OCI-LY3 (cell line): Measurements from ENCODE around the gene VEGFC.

Experiments used
- H2AFZ ChIP-seq: fragments of 200-600, 300-600 bp; shearing (Covaris generic); 2 replicates; pipeline ENCODE4 v1.6.0; 2014; ENCODE audit warnings: antibody characterized with exemption, low read depth, low read length
- H3K27ac ChIP-seq: fragments of 200-600, 300-600 bp; sonication (generic); 2 replicates; pipeline ENCODE4 v1.5.1; 2014; ENCODE audit warnings: mild to moderate bottlenecking, low read length, moderate library complexity, mixed read lengths
- H3K27me3 ChIP-seq: fragments of 200-600, 300-600 bp; sonication (generic); 2 replicates; pipeline ENCODE4 v1.6.1; 2014; ENCODE audit warnings: low read depth, low read length, mixed read lengths
- H3K36me3 ChIP-seq: fragments of 200-600, 300-600 bp; sonication (generic); replicated peaks from 2 replicates; pipeline ENCODE3; 2014; ENCODE audit warnings: low read depth, low read length, mixed read lengths
- H3K4me1 ChIP-seq: fragments of 300-600, 200-600 bp; sonication (generic); 2 replicates; pipeline ENCODE4 v1.6.1; 2014; ENCODE audit warnings: low read length, mixed read lengths
- H3K4me2 ChIP-seq: fragments of 200-600, 300-600 bp; sonication (generic); 2 replicates; pipeline ENCODE4 v1.6.1; 2014; ENCODE audit warnings: low read length, mixed read lengths
- H3K4me3 ChIP-seq: fragments of 300-600, 200-600 bp; sonication (generic); 2 replicates; pipeline ENCODE4 v1.5.1; 2014; ENCODE audit warnings: antibody characterized with exemption, mild to moderate bottlenecking, low read length, moderate library complexity
- H3K79me2 ChIP-seq: fragments of 300-600, 200-600 bp; shearing (Covaris generic); 2 replicates; pipeline ENCODE4 v1.6.1; 2014; ENCODE audit warnings: mild to moderate bottlenecking, low read length, mixed read lengths
- H3K9ac ChIP-seq: fragments of 300-600, 200-600 bp; shearing (Covaris generic); 2 replicates; pipeline ENCODE4 v1.6.0; 2014; ENCODE audit warnings: mild to moderate bottlenecking, low read length, moderate library complexity
- H3K9me3 ChIP-seq: fragments of 200-600, 300-600 bp; shearing (Covaris generic); 2 replicates; pipeline ENCODE4 v1.6.1; 2014; ENCODE audit warnings: low read length, mixed read lengths; ENCODE audit not compliant: insufficient read depth
- H4K20me1 ChIP-seq: fragments of 200-600, 300-600 bp; sonication (generic); 2 replicates; pipeline ENCODE4 v1.6.1; 2016; ENCODE audit warnings: low read length, mixed read lengths; ENCODE audit not compliant: insufficient read depth
- EZH2phosphoT487 ChIP-seq: fragments of 200-600 bp; shearing (Covaris generic); IDR thresholded peaks from 2 replicates; pipeline ENCODE4 v1.6.1; 2018; ENCODE audit warnings: antibody characterized with exemption, mixed run types, low read depth
- TF ChIP-seq, protein P1 (sequence below): fragments of 200-600, 300-600 bp; sonication (generic); IDR thresholded peaks from 2 replicates; pipeline ENCODE4 v1.5.1; 2014; ENCODE audit warnings: antibody characterized with exemption, low read length, low read depth

Gene VEGFC

DNA sequence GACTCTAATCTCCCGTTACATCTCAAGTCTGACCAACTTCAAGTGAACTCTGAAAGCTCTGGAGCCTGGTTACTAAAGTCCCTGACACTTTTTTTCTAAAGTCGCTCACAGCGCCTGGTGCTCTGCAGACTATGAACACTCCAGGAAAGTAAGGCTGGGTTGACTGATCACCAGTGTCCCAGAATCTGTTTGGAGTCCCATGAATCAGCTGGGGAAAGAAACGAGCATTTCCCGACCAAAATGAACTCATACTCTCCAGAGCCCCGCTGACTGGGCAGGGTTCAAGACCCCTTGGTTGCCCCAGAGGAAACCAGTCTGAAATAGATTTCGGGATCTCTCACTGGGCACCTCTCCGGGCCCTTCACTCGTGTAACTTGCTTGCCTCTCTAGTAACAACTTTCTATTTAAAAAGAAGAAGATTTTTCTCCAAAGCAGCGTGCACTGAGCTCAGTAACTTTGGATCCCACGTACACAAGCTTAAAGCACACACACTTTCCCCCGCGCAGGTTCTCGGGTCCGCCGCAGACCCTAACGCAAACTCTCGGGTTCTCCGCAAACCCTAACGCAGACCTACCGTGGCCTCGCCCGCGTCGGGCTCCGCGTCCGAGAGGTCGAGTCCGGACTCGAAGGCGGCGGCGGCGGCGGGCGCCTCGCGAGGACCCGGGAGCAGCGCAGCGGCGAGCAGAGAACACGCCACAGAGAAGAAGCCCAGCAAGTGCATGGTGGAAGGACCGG lies 964 bp downstream of the VEGFC start:
- Histone ChIP-seq H3K9me3 (no peaks in the 10 kb centered on the region), H3K4me2 (no peak overlapping the region), H3K27ac (no peak overlapping the region), H3K4me1 (no peaks in the 10 kb centered on the region), H3K36me3 (no peaks in the 10 kb centered on the region), H3K9ac (no peak overlapping the region), H2AFZ (no peak overlapping the region), H4K20me1 (no peaks in the 10 kb centered on the region), H3K27me3 (no peaks in the 10 kb centered on the region), H3K4me3 (no peak overlapping the region), H3K79me2 (no peaks in the 10 kb centered on the region)
- TF ChIP-seq EZH2phosphoT487 = no peak
- TF ChIP-seq, protein P1, sequence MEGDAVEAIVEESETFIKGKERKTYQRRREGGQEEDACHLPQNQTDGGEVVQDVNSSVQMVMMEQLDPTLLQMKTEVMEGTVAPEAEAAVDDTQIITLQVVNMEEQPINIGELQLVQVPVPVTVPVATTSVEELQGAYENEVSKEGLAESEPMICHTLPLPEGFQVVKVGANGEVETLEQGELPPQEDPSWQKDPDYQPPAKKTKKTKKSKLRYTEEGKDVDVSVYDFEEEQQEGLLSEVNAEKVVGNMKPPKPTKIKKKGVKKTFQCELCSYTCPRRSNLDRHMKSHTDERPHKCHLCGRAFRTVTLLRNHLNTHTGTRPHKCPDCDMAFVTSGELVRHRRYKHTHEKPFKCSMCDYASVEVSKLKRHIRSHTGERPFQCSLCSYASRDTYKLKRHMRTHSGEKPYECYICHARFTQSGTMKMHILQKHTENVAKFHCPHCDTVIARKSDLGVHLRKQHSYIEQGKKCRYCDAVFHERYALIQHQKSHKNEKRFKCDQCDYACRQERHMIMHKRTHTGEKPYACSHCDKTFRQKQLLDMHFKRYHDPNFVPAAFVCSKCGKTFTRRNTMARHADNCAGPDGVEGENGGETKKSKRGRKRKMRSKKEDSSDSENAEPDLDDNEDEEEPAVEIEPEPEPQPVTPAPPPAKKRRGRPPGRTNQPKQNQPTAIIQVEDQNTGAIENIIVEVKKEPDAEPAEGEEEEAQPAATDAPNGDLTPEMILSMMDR = no peak

DNA sequence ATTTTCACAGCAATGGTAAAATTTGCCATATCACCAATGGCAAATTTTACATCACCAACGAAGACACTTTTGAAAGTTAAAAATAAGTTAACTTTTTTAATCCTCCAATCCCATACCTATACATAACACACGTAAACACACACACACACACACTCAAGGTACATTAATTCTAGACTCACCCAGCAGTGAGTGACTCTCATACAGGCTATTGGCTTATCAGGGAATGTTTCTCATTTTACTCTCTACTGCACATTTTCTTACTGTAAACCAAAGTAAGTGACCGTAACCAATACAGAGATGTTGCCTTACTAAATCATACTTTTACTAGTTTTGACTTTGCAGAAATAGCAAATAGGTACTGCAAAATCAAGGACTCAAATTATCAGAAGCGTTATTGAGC lies 2.3 kb downstream of the VEGFC start:
- Histone ChIP-seq H3K4me1 (no peaks in the 10 kb centered on the region), H3K79me2 (no peaks in the 10 kb centered on the region), H3K27ac (no peak overlapping the region), H3K9ac (no peak overlapping the region), H4K20me1 (no peaks in the 10 kb centered on the region), H3K4me2 (no peak overlapping the region), H2AFZ (no peak overlapping the region), H3K9me3 (no peaks in the 10 kb centered on the region), H3K36me3 (no peaks in the 10 kb centered on the region), H3K4me3 (no peak overlapping the region), H3K27me3 (no peaks in the 10 kb centered on the region)
- TF ChIP-seq EZH2phosphoT487 = no peak
- TF ChIP-seq, protein P1 = no peak

DNA sequence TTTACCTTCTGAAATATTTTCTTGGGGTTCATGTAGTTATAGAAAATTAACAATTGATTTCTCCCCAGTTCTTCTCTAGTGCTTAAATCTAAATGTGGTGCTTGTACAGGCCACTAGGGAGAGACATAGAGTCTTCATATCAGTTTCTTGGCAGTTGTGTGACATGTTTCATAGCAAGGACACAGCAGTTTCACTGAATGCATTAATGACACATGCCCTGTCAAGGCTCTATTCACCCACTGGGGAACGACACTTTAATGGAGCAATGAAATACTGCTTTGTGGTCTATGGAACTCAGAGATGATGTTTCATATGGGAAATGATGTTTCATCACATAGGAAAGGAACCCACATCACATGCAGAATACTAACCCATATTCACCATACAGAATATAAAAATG lies 2.8 kb downstream of the VEGFC start:
- Histone ChIP-seq H3K36me3 (no peaks in the 10 kb centered on the region), H3K9ac (no peak overlapping the region), H3K4me2 (no peak overlapping the region), H3K9me3 (no peaks in the 10 kb centered on the region), H3K4me1 (no peaks in the 10 kb centered on the region), H3K79me2 (no peaks in the 10 kb centered on the region), H3K27ac (no peak overlapping the region), H2AFZ (no peak overlapping the region), H3K27me3 (no peaks in the 10 kb centered on the region), H3K4me3 (no peak overlapping the region), H4K20me1 (no peaks in the 10 kb centered on the region)
- TF ChIP-seq, protein P1 = peak; percentile 88
- TF ChIP-seq EZH2phosphoT487 = no peak

DNA sequence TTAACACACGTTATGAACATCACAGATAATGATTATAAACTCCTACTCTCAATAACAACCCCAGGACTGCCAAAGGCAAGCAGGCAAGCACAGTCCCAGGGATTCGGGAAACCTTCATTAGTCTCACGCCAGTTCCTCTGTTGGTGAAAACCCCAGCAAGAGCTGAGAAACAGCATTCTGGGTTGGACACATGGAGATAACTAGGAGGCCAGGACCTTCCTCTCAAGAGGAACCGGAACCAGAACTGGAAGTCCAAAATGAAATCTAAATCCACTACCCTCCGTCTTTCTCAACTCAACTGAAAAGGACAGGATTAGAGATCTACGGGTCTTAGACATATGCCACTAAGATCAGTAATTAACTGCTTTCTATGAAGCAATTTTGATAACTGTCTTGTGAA lies 3.8 kb downstream of the VEGFC start:
- no peak for TF ChIP-seq EZH2phosphoT487
- TF ChIP-seq, protein P1 = no peak
- Histone ChIP-seq H3K4me2 (no peak overlapping the region), H3K9ac (no peak overlapping the region), H3K4me1 (no peaks in the 10 kb centered on the region), H3K27ac (no peak overlapping the region), H3K27me3 (no peaks in the 10 kb centered on the region), H3K4me3 (no peak overlapping the region), H4K20me1 (no peaks in the 10 kb centered on the region), H3K9me3 (no peaks in the 10 kb centered on the region), H3K79me2 (no peaks in the 10 kb centered on the region), H3K36me3 (no peaks in the 10 kb centered on the region), H2AFZ (no peak overlapping the region)
